ENCODE data around the gene GNG13. TPM values are rescaled to one million over a fixed set of nuclear protein-coding genes. Genes with fewer than 3 reads are reported as not detected.

Gene GNG13
- total RNA-seq, 2 donors from 2014 or later, result not detected

GRCh38 chr16:824601-825000 is 24.1 kb upstream of the GNG13 start:
- Histone ChIP-seq H3K27ac (no peak overlapping the region), H3K4me3 (no peak overlapping the region), H3K4me1 (ENCODE audit: control insufficient read depth in 1 of 2, low read depth in 2 of 2) (peaks cover 5 to 9% of the 10 kb centered on the region in 2 donors), H3K9me3 (no peaks in the 10 kb centered on the region), H3K36me3 (no peaks in the 10 kb centered on the region), H3K27me3 (replicated peaks; ENCODE audit: insufficient read depth) (no peaks in the 10 kb centered on the region)
- TF ChIP-seq CTCF (IDR thresholded peaks at IDR 0.05), result no peak
- ATAC-seq (ENCODE audit: insufficient number of reproducible peaks, low FRiP score, low read depth) (no peak), DNase-seq (ENCODE audit: low spot score) (no peak)

- Histone ChIP-seq H3K36me3 (no peaks in the 10 kb centered on the region), H3K4me1 (ENCODE audit: control insufficient read depth in 1 of 2, low read depth in 2 of 2) (peaks cover 5 to 9% of the 10 kb centered on the region in 2 donors), H3K4me3 (no peak overlapping the region), H3K27ac (no peak overlapping the region), H3K9me3 (no peaks in the 10 kb centered on the region), H3K27me3 (replicated peaks; ENCODE audit: insufficient read depth) (no peaks in the 10 kb centered on the region)
- ATAC-seq (ENCODE audit: insufficient number of reproducible peaks, low FRiP score, low read depth) (no peak), DNase-seq (ENCODE audit: low spot score) (no peak)
- no peak for TF ChIP-seq CTCF (IDR thresholded peaks at IDR 0.05)
Observed at GRCh38 chr16:824194-824593, 23.7 kb upstream of the GNG13 start.

- no peak overlapping the region for H3K27ac ChIP-seq
- peaks cover 5 to 9% of the 10 kb centered on the region in 2 donors for H3K4me1 ChIP-seq (ENCODE audit: control insufficient read depth in 1 of 2, low read depth in 2 of 2)
- H3K9me3 ChIP-seq, result no peaks in the 10 kb centered on the region
- no peaks in the 10 kb centered on the region for H3K27me3 ChIP-seq (replicated peaks; ENCODE audit: insufficient read depth)
- ATAC-seq (ENCODE audit: insufficient number of reproducible peaks, low FRiP score, low read depth) (no peak), DNase-seq (ENCODE audit: low spot score) (no peak)
- no peak overlapping the region for H3K4me3 ChIP-seq
- TF ChIP-seq CTCF (IDR thresholded peaks at IDR 0.05), result no peak
- no peaks in the 10 kb centered on the region for H3K36me3 ChIP-seq
Observed at GRCh38 chr16:822909-823297, 22.4 kb upstream of the GNG13 start.

- DNase-seq (ENCODE audit: low spot score) (no peak), ATAC-seq (ENCODE audit: insufficient number of reproducible peaks, low FRiP score, low read depth) (no peak)
- Histone ChIP-seq H3K27ac (no peak overlapping the region), H3K4me3 (no peak overlapping the region), H3K4me1 (ENCODE audit: control insufficient read depth in 1 of 2, low read depth in 2 of 2) (peaks cover 5 to 9% of the 10 kb centered on the region in 2 donors), H3K27me3 (replicated peaks; ENCODE audit: insufficient read depth) (no peaks in the 10 kb centered on the region), H3K9me3 (no peaks in the 10 kb centered on the region), H3K36me3 (no peaks in the 10 kb centered on the region)
- TF ChIP-seq CTCF (IDR thresholded peaks at IDR 0.05), result no peak
Observed at GRCh38 chr16:822174-822908, 21.8 kb upstream of the GNG13 start.

- DNase-seq (ENCODE audit: low spot score), result no peak
- ATAC-seq (ENCODE audit: insufficient number of reproducible peaks, low FRiP score, low read depth), result no peak
- TF ChIP-seq CTCF (IDR thresholded peaks at IDR 0.05), result no peak
- Histone ChIP-seq H3K4me1 (ENCODE audit: control insufficient read depth in 1 of 2, low read depth in 2 of 2) (peaks cover 5 to 9% of the 10 kb centered on the region in 2 donors), H3K27me3 (replicated peaks; ENCODE audit: insufficient read depth) (no peaks in the 10 kb centered on the region), H3K36me3 (no peaks in the 10 kb centered on the region), H3K9me3 (no peaks in the 10 kb centered on the region), H3K27ac (no peak overlapping the region), H3K4me3 (no peak overlapping the region)
Observed at GRCh38 chr16:821751-822150, 21.2 kb upstream of the GNG13 start.

All from thoracic aorta (tissue), 2 donors.